Stimulated activated CD8-positive, alpha-beta memory T cell treated with anti-CD3 and anti-CD28 coated beads, Interleukin-4, amount 100 ng/mL, for 24 hours (primary cell): ENCODE measurements around the gene EXO5.
"Not testable (repeated sequence)": the region's sequence is repeated elsewhere in the genome, so short reads cannot be mapped to it uniquely, and the experiment has no call there.

Source experiments
- DNase-seq: peaks from one replicate; pipeline ENCODE4 v3.0.0-alpha.2; 2020; ENCODE audit warnings: low read depth

EXO5 gene

GRCh38 chr1:40553017-40553416 is 44.5 kb downstream of the EXO5 start:
- no peak for DNase-seq

- not testable (repeated sequence) for DNase-seq
Measured at GRCh38 chr1:40554807-40555206, 46.2 kb downstream of the EXO5 start.

GRCh38 chr1:40556121-40556520 is 47.6 kb downstream of the EXO5 start:
- no peak for DNase-seq

- not testable (repeated sequence) for DNase-seq
Measured at GRCh38 chr1:40558241-40558640, 49.7 kb downstream of the EXO5 start.

GRCh38 chr1:40562185-40562584 is 53.6 kb downstream of the EXO5 start:
- DNase-seq = no peak

GRCh38 chr1:40563266-40563665 is 54.7 kb downstream of the EXO5 start:
- DNase-seq = no peak

- DNase-seq = no peak
Measured at GRCh38 chr1:40564506-40564905, 55.9 kb downstream of the EXO5 start.

GRCh38 chr1:40564913-40565312 is 56.3 kb downstream of the EXO5 start:
- DNase-seq = no peak
